CD8-positive, alpha-beta memory T cell (primary cell): ENCODE data around the gene RTN4RL2. TPM values are rescaled to one million over a fixed set of nuclear protein-coding genes. Genes with fewer than 3 reads are reported as not detected.

Experiments
- CTCF ChIA-PET: fragments of 350-600 bp; sonication (Branson Sonifier 250); formaldehyde crosslinking; loops from one replicate; lab custom pipeline; 2021; ENCODE audit warnings: antibody characterized with exemption; lab: Charles Lee
- POLR2A ChIA-PET: fragments of 350-600 bp; sonication (Branson Sonifier 250); formaldehyde crosslinking; loops from one replicate; lab custom pipeline; 2021; ENCODE audit warnings: antibody characterized with exemption; lab: Charles Lee
- DNase-seq, 5 donors: peaks; one replicate each; pipeline versions ENCODE4 v3.0.0 to v3.0.0-alpha.2; 2020 to 2022; ENCODE audit warnings: mixed read lengths in 1 of 5
- H3K27ac ChIP-seq: one replicate; pipeline ENCODE4 v1.7.0; 2013; ENCODE audit warnings: low read depth, mild to moderate bottlenecking, low read length, moderate library complexity
- H3K27me3 ChIP-seq: 2 replicates; pipeline ENCODE4 v1.7.0; 2013; ENCODE audit warnings: low read length, mild to moderate bottlenecking; ENCODE audit not compliant: insufficient read depth, poor library complexity, severe bottlenecking
- H3K36me3 ChIP-seq: 2 replicates; pipeline ENCODE4 v1.7.0; 2013; ENCODE audit warnings: mild to moderate bottlenecking, low read length, moderate library complexity; ENCODE audit not compliant: insufficient read depth
- H3K4me1 ChIP-seq: 2 replicates; pipeline ENCODE4 v1.7.0; 2013; ENCODE audit warnings: mild to moderate bottlenecking, low read length, moderate library complexity; ENCODE audit not compliant: insufficient read depth
- H3K4me3 ChIP-seq: 2 replicates; pipeline ENCODE4 v1.7.0; 2013; ENCODE audit warnings: mild to moderate bottlenecking, low read length
- H3K9me3 ChIP-seq: 2 replicates; pipeline ENCODE4 v1.7.0; 2013; ENCODE audit warnings: mild to moderate bottlenecking, low read length
- H3K27ac Mint-ChIP-seq, 8 donors: one replicate each; pipeline ENCODE4 v1.8.0; 2020 to 2021; ENCODE audit warnings: mixed read lengths in 8 of 8, mild to moderate bottlenecking in 6 of 8, inconsistent platforms in 3 of 8, moderate library complexity in 3 of 8
- H3K27me3 Mint-ChIP-seq, 2 donors: one replicate each; pipeline ENCODE4 v1.8.0; 2020 to 2021; ENCODE audit warnings: mixed read lengths in 2 of 2, mild to moderate bottlenecking in 1 of 2, moderate library complexity in 1 of 2
- H3K36me3 Mint-ChIP-seq, 3 donors: one replicate each; pipeline ENCODE4 v1.8.0; 2020 to 2021; ENCODE audit warnings: mixed read lengths in 3 of 3, inconsistent platforms in 1 of 3, mild to moderate bottlenecking in 1 of 3
- H3K4me1 Mint-ChIP-seq, 3 donors: one replicate each; pipeline ENCODE4 v1.8.0; 2020 to 2021; ENCODE audit warnings: mixed read lengths in 3 of 3, inconsistent platforms in 1 of 3, mild to moderate bottlenecking in 1 of 3
- H3K4me3 Mint-ChIP-seq, 7 donors: one replicate each; pipeline ENCODE4 v1.8.0; 2020 to 2021; ENCODE audit warnings: mixed read lengths in 7 of 7, mild to moderate bottlenecking in 6 of 7, moderate library complexity in 4 of 7, inconsistent platforms in 2 of 7
- H3K9me3 Mint-ChIP-seq, 5 donors: one replicate each; pipeline ENCODE4 v1.8.0; 2020 to 2022; ENCODE audit warnings: mixed read lengths in 5 of 5, mild to moderate bottlenecking in 3 of 5, moderate library complexity in 2 of 5, inconsistent platforms in 1 of 5
- polyA plus RNA-seq: library from polyadenylated mRNA; unstranded; fragments of 300-500 nt; fragmentation: Illumina TruSeq; gene quantifications from one replicate; pipeline ENCODE4 v1.2.3, GENCODE V29; 2021
- total RNA-seq, 2 experiments: library from RNA; stranded (reverse); gene quantifications; one replicate each; pipeline ENCODE4 v1.2.3, GENCODE V29; 2021

The RTN4RL2 gene
- total and polyA plus RNA-seq, 3 experiments from 2014 or later: 0.24 to 0.28 (median 0.27) TPM

- Mint-ChIP-seq H3K4me3 (no peak overlapping the region), H3K36me3 (peaks cover 0 to 22% (median 3%) of the 10 kb centered on the region in 3 donors), H3K4me1 (peaks cover 23 to 34% (median 30%) of the 10 kb centered on the region in 3 donors), H3K27me3 (no peaks in the 10 kb centered on the region), H3K9me3 (no peaks in the 10 kb centered on the region), H3K27ac (peak overlapping the region in 2 of 8 donors; percentile 55 to 75)
- H3K4me3 ChIP-seq: no peak overlapping the region
- no peaks in the 10 kb centered on the region for H3K9me3 ChIP-seq
- H3K36me3 ChIP-seq: no peaks in the 10 kb centered on the region
- ChIA-PET POLR2A (interaction anchor here (0.7 kb wide), 1 partner anchor 26 kb away, joined by 3 read pairs; no protein-coding TSS in a partner anchor), CTCF (interaction anchor here (0.6 to 3.3 kb wide), 2 partner anchors 15 to 16 kb away, joined by 3 to 18 read pairs; no protein-coding TSS in a partner anchor)
- no peak for DNase-seq
- peaks cover 7% of the 10 kb centered on the region for H3K4me1 ChIP-seq
- no peak overlapping the region for H3K27ac ChIP-seq
- H3K27me3 ChIP-seq: no peaks in the 10 kb centered on the region
Observed at GRCh38 chr11:57508341-57509170, 48.2 kb downstream of the RTN4RL2 start.

GRCh38 chr11:57511741-57512430 lies 51.6 kb downstream of the RTN4RL2 start:
- Mint-ChIP-seq H3K27ac (peak overlapping the region in 7 of 8 donors; percentile 72 to 97 (median 80)), H3K4me3 (peak overlapping the region in 3 of 7 donors; percentile 14 to 99 (median 15)), H3K4me1 (peaks cover 29 to 44% (median 41%) of the 10 kb centered on the region in 3 donors), H3K36me3 (peaks cover 0 to 15% (median 1%) of the 10 kb centered on the region in 3 donors), H3K9me3 (no peaks in the 10 kb centered on the region), H3K27me3 (no peaks in the 10 kb centered on the region)
- H3K4me3 ChIP-seq: no peak overlapping the region
- no peak for DNase-seq
- H3K4me1 ChIP-seq: peaks cover 18% of the 10 kb centered on the region
- H3K9me3 ChIP-seq: no peaks in the 10 kb centered on the region
- CTCF ChIA-PET: interaction anchor here (1.4 to 2.2 kb wide), 3 partner anchors 15 to 20 kb away, joined by 4 to 15 read pairs (median 12); no protein-coding TSS in a partner anchor
- POLR2A ChIA-PET: interaction anchor here (0.5 kb wide), 1 partner anchor 13 kb away, joined by 3 read pairs; no protein-coding TSS in a partner anchor
- H3K27ac ChIP-seq: no peak overlapping the region
- no peaks in the 10 kb centered on the region for H3K36me3 ChIP-seq
- no peaks in the 10 kb centered on the region for H3K27me3 ChIP-seq

- peak overlapping the region; percentile 28 to 99 (median 90) for H3K4me3 Mint-ChIP-seq
- ChIA-PET POLR2A (interaction anchor here (0.5 kb wide), 1 partner anchor 1024 kb away, joined by 3 read pairs; no protein-coding TSS in a partner anchor), CTCF (interaction anchor here (0.8 to 20.0 kb wide), 6 partner anchors 15 to 167 kb away, joined by 3 to 498 read pairs (median 29); partner anchors contain the start of genes RTN4RL2 and UBE2L6)
- Histone ChIP-seq H3K27ac (no peak overlapping the region), H3K9me3 (no peaks in the 10 kb centered on the region), H3K4me1 (peaks cover 18% of the 10 kb centered on the region), H3K27me3 (no peaks in the 10 kb centered on the region), H3K36me3 (no peaks in the 10 kb centered on the region), H3K4me3 (no peak overlapping the region)
- H3K4me1 Mint-ChIP-seq: peaks cover 29 to 44% (median 41%) of the 10 kb centered on the region in 3 donors
- H3K9me3 Mint-ChIP-seq: no peaks in the 10 kb centered on the region
- peak overlapping the region in 7 of 8 donors; percentile 77 to 94 (median 83) for H3K27ac Mint-ChIP-seq
- DNase-seq: no peak
- H3K27me3 Mint-ChIP-seq: no peaks in the 10 kb centered on the region
- peaks cover 0 to 13% (median 0%) of the 10 kb centered on the region in 3 donors for H3K36me3 Mint-ChIP-seq
Observed at GRCh38 chr11:57512646-57513451, 52.5 kb downstream of the RTN4RL2 start.

- peaks cover 0 to 12% (median 0%) of the 10 kb centered on the region in 3 donors for H3K36me3 Mint-ChIP-seq
- peak overlapping the region; percentile 78 to 99 (median 90) for H3K4me3 Mint-ChIP-seq
- H3K4me1 Mint-ChIP-seq: peaks cover 29 to 44% (median 41%) of the 10 kb centered on the region in 3 donors
- Histone ChIP-seq H3K27me3 (no peaks in the 10 kb centered on the region), H3K4me1 (peaks cover 18% of the 10 kb centered on the region), H3K9me3 (no peaks in the 10 kb centered on the region), H3K36me3 (no peaks in the 10 kb centered on the region), H3K4me3 (no peak overlapping the region), H3K27ac (no peak overlapping the region)
- H3K9me3 Mint-ChIP-seq: no peaks in the 10 kb centered on the region
- no peaks in the 10 kb centered on the region for H3K27me3 Mint-ChIP-seq
- peak overlapping the region; percentile 55 to 94 (median 83) for H3K27ac Mint-ChIP-seq
- ChIA-PET CTCF (interaction anchor here (0.8 to 20.0 kb wide), 6 partner anchors 14 to 168 kb away, joined by 3 to 498 read pairs (median 29); partner anchors contain the start of genes RTN4RL2 and UBE2L6), POLR2A (interaction anchor here (0.5 kb wide), 1 partner anchor 1023 kb away, joined by 3 read pairs; no protein-coding TSS in a partner anchor)
- no peak for DNase-seq
Observed at GRCh38 chr11:57513452-57513795, 53.1 kb downstream of the RTN4RL2 start.

GRCh38 chr11:57513911-57514537 lies 53.7 kb downstream of the RTN4RL2 start:
- H3K4me3 Mint-ChIP-seq: peak overlapping the region; percentile 97 to 99 (median 98)
- H3K27me3 ChIP-seq: no peaks in the 10 kb centered on the region
- no peaks in the 10 kb centered on the region for H3K36me3 ChIP-seq
- H3K4me3 ChIP-seq: peak overlapping the region; percentile 86
- peak in 3 of 5 donors; percentile 15 to 51 (median 42) for DNase-seq
- H3K27me3 Mint-ChIP-seq: peaks cover 0 to 3% of the 10 kb centered on the region in 2 donors
- CTCF ChIA-PET: interaction anchor here (1.0 to 20.0 kb wide), 8 partner anchors 14 to 168 kb away, joined by 3 to 498 read pairs (median 8); partner anchors contain the start of genes RTN4RL2 and UBE2L6
- POLR2A ChIA-PET: interaction anchor here (0.5 to 1.7 kb wide), 7 partner anchors 17 to 198 kb away, joined by 4 to 7 read pairs (median 4); partner anchors contain the start of genes MED19, SSRP1, TIMM10 and TMX2
- H3K27ac Mint-ChIP-seq: peak overlapping the region; percentile 55 to 93 (median 83)
- H3K36me3 Mint-ChIP-seq: peaks cover 0 to 11% (median 0%) of the 10 kb centered on the region in 3 donors
- no peaks in the 10 kb centered on the region for H3K9me3 ChIP-seq
- H3K4me1 Mint-ChIP-seq: peaks cover 28 to 42% (median 41%) of the 10 kb centered on the region in 3 donors
- H3K4me1 ChIP-seq: peaks cover 18% of the 10 kb centered on the region
- peak overlapping the region; percentile 61 for H3K27ac ChIP-seq
- H3K9me3 Mint-ChIP-seq: no peaks in the 10 kb centered on the region

- CTCF ChIA-PET: interaction anchor here (1.2 to 20.0 kb wide), 6 partner anchors 13 to 129 kb away, joined by 4 to 498 read pairs (median 32); partner anchors contain the start of genes RTN4RL2 and UBE2L6
Observed at GRCh38 chr11:57514538-57515331, 54.4 kb downstream of the RTN4RL2 start.

More at GRCh38 chr11:57514538-57515331, 54.4 kb downstream of the RTN4RL2 start:
- Mint-ChIP-seq H3K9me3 (no peaks in the 10 kb centered on the region), H3K4me1 (peaks cover 26 to 39% (median 35%) of the 10 kb centered on the region in 3 donors), H3K27ac (peak overlapping the region; percentile 69 to 95 (median 86)), H3K4me3 (peak overlapping the region; percentile 97 to 99 (median 98)), H3K36me3 (peaks cover 0 to 11% (median 0%) of the 10 kb centered on the region in 3 donors), H3K27me3 (peaks cover 0 to 3% of the 10 kb centered on the region in 2 donors)
- Histone ChIP-seq H3K27me3 (no peaks in the 10 kb centered on the region), H3K36me3 (no peaks in the 10 kb centered on the region), H3K27ac (peak overlapping the region; percentile 61), H3K4me3 (peak overlapping the region; percentile 86), H3K9me3 (no peaks in the 10 kb centered on the region), H3K4me1 (peaks cover 18% of the 10 kb centered on the region)
- POLR2A ChIA-PET: interaction anchor here (0.5 to 1.7 kb wide), 7 partner anchors 16 to 197 kb away, joined by 4 to 7 read pairs (median 4); partner anchors contain the start of genes MED19, SSRP1, TIMM10 and TMX2
- DNase-seq: peak; percentile 26 to 69 (median 38)
